ENCODE results near the gene ZCCHC2.

ZCCHC2 gene

DNA sequence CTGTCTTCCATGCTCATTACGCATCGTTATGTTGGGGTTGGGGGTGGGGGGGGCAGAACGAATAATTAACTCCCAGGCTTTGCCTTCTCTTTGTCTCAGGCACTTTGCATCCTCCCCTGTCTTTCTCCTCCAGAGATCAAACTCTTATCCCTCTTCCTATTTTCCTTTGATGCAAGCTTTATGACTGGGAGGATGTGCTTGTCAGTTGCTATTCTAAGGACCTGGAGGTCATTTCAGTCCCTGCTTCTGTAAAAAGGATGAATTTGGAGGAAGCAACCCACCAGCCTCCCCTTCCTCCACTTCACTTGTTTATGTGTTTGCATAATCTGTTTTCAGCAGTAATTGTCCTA lies 87.5 kb downstream of the ZCCHC2 start:
- DNase-seq (ENCODE audit: low spot score) = no peak

- DNase-seq (ENCODE audit: low spot score) = no peak
Observed at GRCh38 chr18:62610701-62611411, 88.0 kb downstream of the ZCCHC2 start.

DNA sequence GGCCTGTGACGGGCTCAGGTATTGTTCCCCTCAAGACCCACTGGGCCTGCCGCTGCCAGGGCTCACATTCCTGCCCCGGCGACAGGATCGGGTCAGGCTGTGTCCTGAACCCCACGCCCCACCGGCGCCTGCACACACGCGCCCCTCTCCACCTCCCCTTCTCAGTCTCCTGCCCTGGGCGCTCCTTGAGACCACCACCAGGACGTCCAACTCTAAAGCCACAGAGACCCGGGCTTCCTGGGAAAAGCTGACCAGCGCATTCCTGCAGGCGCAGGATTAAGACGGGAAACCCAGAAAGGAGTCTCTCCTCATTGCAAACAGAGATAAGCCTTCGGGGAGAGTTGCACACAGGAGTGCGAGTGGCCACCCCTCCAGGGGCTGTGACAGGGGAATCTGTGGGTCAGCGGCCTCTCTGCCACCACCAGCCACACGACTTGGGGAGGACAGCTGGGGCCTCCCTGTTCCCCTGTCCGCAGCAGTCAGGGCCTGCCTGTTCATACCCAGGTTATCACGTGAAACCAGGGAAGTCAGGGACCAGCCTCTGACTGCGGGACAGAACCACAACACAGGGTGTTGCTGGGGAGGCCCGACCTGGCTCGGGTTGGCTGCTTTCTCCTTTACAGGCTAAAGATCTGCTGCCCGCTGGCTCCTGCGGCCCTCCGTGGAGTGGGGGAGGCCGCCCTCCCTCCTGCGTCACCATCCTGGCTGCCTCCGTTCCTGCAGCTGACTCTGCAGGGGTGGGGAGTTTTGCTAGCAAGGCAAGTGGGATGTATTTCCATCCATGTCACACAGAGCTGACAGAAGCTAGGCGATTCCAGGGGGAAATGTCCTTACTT lies 88.8 kb downstream of the ZCCHC2 start:
- no peak for DNase-seq (ENCODE audit: low spot score)

DNA sequence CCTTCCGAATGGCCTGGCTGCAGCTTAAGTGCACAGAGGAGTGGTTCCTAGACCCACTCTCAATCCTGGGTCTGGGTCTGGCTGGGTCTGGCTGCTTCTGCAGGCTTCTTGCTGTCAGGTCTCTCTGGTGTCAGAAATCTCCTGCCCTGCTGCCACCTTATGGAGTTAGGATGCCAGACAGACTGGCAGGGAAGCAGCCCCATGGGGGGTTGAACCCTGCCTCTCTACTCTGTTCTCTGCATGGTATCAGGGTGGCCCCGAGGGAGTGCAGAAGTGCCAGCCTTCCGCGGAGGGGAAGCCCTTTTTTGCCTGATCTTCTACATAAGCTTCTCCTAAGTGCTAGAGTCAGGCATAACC lies 89.4 kb downstream of the ZCCHC2 start:
- DNase-seq (ENCODE audit: low spot score) = no peak

- no peak for DNase-seq (ENCODE audit: low spot score)
Observed at GRCh38 chr18:62612776-62613175, 90.0 kb downstream of the ZCCHC2 start.

DNA sequence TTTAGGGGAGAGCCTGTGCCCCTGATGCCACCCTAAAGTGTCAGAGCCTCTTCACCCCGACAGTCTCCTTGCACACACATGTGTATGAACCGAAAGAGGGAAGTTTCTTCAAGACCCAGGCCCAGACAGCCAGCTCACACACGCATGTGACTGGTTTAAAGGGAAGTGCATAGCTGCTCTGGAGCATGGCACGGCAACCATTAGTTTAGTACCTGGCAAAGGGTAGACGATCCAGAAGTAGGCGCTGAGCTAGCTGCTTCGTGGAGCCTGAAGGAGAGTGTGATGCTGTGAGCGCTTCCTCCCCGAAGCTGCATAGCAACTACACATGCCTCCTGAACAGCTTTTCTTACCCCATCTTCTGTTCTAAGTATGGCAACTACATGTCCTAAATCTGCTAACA lies 91.7 kb downstream of the ZCCHC2 start:
- no peak for DNase-seq (ENCODE audit: low spot score)

DNA sequence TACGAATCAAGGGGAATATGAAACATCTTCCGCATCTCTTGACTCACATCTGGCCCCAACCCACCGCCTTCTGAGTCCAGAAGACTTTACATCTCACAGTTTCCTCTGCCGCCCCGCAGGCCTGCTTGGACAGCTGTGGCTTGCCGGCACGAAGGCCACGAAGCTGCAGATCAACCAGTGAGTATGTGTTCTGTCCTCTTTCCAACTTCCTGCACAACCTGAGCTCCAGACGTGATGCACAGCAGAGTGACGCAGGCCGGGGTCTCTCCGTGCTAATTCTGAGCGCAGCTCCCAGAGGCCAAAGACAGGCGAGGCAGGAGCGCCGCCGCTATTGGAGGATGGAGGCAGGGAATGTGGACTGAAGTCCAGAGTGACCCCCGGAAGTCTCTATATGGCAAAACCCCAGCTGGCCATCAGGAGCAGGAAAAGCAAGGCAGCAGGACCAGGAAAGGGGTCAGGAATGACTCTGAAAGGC lies 93.5 kb downstream of the ZCCHC2 start:
- DNase-seq (ENCODE audit: low spot score) = no peak

- DNase-seq (ENCODE audit: low spot score) = no peak
Observed at GRCh38 chr18:62617793-62618591, 95.2 kb downstream of the ZCCHC2 start.

GRCh38 chr18:62618735-62619134 lies 95.9 kb downstream of the ZCCHC2 start:
- DNase-seq (ENCODE audit: low spot score) = no peak

GRCh38 chr18:62621546-62621945 lies 98.7 kb downstream of the ZCCHC2 start:
- no peak for DNase-seq (ENCODE audit: low spot score)

DNA sequence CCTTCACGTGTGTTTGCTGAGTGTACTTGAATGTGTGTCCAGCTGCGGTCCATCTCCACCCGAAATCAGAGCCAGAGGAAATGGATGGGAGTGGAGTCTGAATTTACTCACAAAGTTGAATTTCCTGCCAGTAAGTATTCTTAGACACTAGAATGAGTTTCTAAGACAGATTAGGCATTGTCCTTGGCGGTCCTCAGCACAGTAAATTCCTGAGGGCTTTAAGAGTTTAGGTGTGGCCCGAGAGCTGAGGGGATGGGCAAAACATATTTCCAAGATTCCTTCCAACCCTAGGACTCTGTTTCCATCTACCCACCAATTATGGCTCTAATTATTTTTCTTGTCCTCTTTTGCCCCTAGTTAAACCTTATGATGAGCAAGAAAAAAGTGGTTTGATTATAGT lies 102.2 kb downstream of the ZCCHC2 start:
- DNase-seq (ENCODE audit: low spot score) = no peak
